K562 (cell line): ENCODE measurements around the gene DDX41. TPM values are rescaled to one million over a fixed set of nuclear protein-coding genes. Genes with fewer than 3 reads are reported as not detected.

Source experiments
- COPS2 ChIP-seq: fragments of 450-650 bp; conservative IDR thresholded peaks from 2 replicates; pipeline ENCODE4 v1.6.1; 2016; ENCODE audit warnings: mild to moderate bottlenecking, moderate library complexity
- DACH1 ChIP-seq: fragments of 450-650 bp; IDR thresholded peaks from 2 replicates; pipeline ENCODE4 v1.6.1; 2018; ENCODE audit not compliant: partially characterized antibody
- DLX4 ChIP-seq: fragments of 250-450 bp; sonication (Bioruptor Pico); IDR thresholded peaks from 2 replicates; pipeline ENCODE4 v1.6.1; 2021; ENCODE audit warnings: mild to moderate bottlenecking
- FOXP1 ChIP-seq: sonication (generic); formaldehyde crosslinking; IDR thresholded peaks from 2 replicates; pipeline ENCODE4 v1.8.0; 2022; ENCODE audit warnings: mild to moderate bottlenecking, missing genetic modification reagents
- GATA2 ChIP-seq: sonication (generic); formaldehyde crosslinking; IDR thresholded peaks from 2 replicates; pipeline ENCODE4 v1.4.0; 2020; ENCODE audit warnings: mild to moderate bottlenecking, missing genetic modification reagents
- NCOA1 ChIP-seq: fragments of 450-650 bp; IDR thresholded peaks from 2 replicates; pipeline ENCODE4 v1.6.1; 2016; ENCODE audit warnings: low read depth
- NR4A1 ChIP-seq, 2 experiments: fragments of 250-450 bp in 1 of 2; fragments of 450-650 bp in 1 of 2; sonication (Bioruptor Pico) in 1 of 2; IDR thresholded peaks; 2 replicates each; pipeline versions ENCODE4 v1.4.0 to v1.6.1; 2016 to 2020; ENCODE audit warnings: mild to moderate bottlenecking in 2 of 2, missing compliant biosample characterization in 1 of 2, missing genetic modification characterization in 1 of 2, moderate library complexity in 1 of 2
- PCBP2 ChIP-seq: fragments of 200-400 bp; formaldehyde crosslinking; IDR thresholded peaks from 2 replicates; pipeline ENCODE4 v1.6.1; 2018; ENCODE audit warnings: low read length, low read depth, mild to moderate bottlenecking, moderate library complexity; ENCODE audit not compliant: poor library complexity, severe bottlenecking
- PRMT5 ChIP-seq: sonication (generic); formaldehyde crosslinking; IDR thresholded peaks from 2 replicates; pipeline ENCODE4 v1.5.0; 2020; ENCODE audit warnings: missing genetic modification reagents
- RUNX1 ChIP-seq: sonication (generic); IDR thresholded peaks from 2 replicates; pipeline ENCODE4 v1.6.1; 2016; ENCODE audit warnings: antibody characterized with exemption, low read depth
- SIRT6 ChIP-seq: IDR thresholded peaks from one replicate; pipeline ENCODE4 v1.6.1; 2012; ENCODE audit warnings: low read depth, mild to moderate bottlenecking, control low read depth, inconsistent platforms, low read length, moderate library complexity
- SPI1 ChIP-seq: IDR thresholded peaks from 2 replicates; pipeline ENCODE4 v1.6.1; 2011; ENCODE audit warnings: low read depth, low read length, control low read depth, borderline replicate concordance
- SUPT5H ChIP-seq: fragments of 450-650 bp; IDR thresholded peaks from 2 replicates; pipeline ENCODE4 v1.6.1; 2016
- YBX1 ChIP-seq: fragments of 450-650 bp; IDR thresholded peaks from 2 replicates; pipeline ENCODE4 v1.7.1; 2016; ENCODE audit warnings: mild to moderate bottlenecking
- ZNF124 ChIP-seq: sonication (generic); formaldehyde crosslinking; IDR thresholded peaks from 2 replicates; pipeline ENCODE4 v1.8.1; 2022; ENCODE audit warnings: missing genetic modification reagents
- ZNF143 ChIP-seq: sonication (generic); formaldehyde crosslinking; IDR thresholded peaks from 2 replicates; pipeline ENCODE4 v1.9.0; 2022; ENCODE audit warnings: mild to moderate bottlenecking, missing genetic modification reagents
- ZNF239 ChIP-seq: fragments of 250-450 bp; sonication (Bioruptor Pico); IDR thresholded peaks from 2 replicates; pipeline ENCODE4 v1.4.0; 2020; ENCODE audit warnings: mild to moderate bottlenecking
- ZNF407 ChIP-seq: fragments of 450-650 bp; IDR thresholded peaks from 2 replicates; pipeline ENCODE4 v1.6.1; 2016; ENCODE audit warnings: low read depth
- ZNF586 ChIP-seq: fragments of 450-650 bp; formaldehyde crosslinking; conservative IDR thresholded peaks from 2 replicates; pipeline ENCODE4 v1.4.0; 2020; ENCODE audit warnings: mild to moderate bottlenecking, moderate library complexity
- ZNF699 ChIP-seq: fragments of 250-450 bp; sonication (Bioruptor Pico); IDR thresholded peaks from 2 replicates; pipeline ENCODE4 v1.8.0; 2021; ENCODE audit warnings: mild to moderate bottlenecking, moderate library complexity; ENCODE audit not compliant: insufficient replicate concordance
- polyA plus RNA-seq, 8 experiments: library from polyadenylated mRNA; depleted of rRNA in 4 of 8; stranded (reverse) in 5 of 8; unstranded in 3 of 8; fragments of >200 nt; fragmentation: Nextera tagmentation in 2 of 8; fragmentation: Illumina TruSeq in 1 of 8; extraction: Ambion mirVana in 2 of 8; extraction: Trizol in 1 of 8; gene quantifications; 2 replicates each; pipeline versions ENCODE4 v1.2.1 to v1.2.3, GENCODE V29; 2011 to 2014; ENCODE audit warnings: inconsistent platforms in 1 of 8, missing spikeins in 1 of 8
- total RNA-seq, 7 experiments: library from RNA; depleted of rRNA in 6 of 7; stranded (reverse); fragments of >200 nt in 6 of 7; fragmentation: Illumina TruSeq in 2 of 7; extraction: Trizol in 2 of 7; gene quantifications; 2 replicates each; pipeline versions ENCODE4 v1.2.1 to v1.2.3, GENCODE V29; 2011 to 2021; ENCODE audit warnings: low replicate concordance in 1 of 7

The DDX41 gene
- total and polyA plus RNA-seq, 9 of the 15 experiments (the other 6 are each of a cell fraction or from before 2014, with no cell fraction given), result 38.2 to 284 (median 116) TPM

- TF ChIP-seq NCOA1 (no peak; the same call in 1 of the 2 replicates), COPS2 (no peak), ZNF699 (no peak), SIRT6 (no peak), SUPT5H (peak; percentile 91), PCBP2 (no peak), ZNF407 (peak; percentile 99), NR4A1 (CRISPR knock-in tag; IDR thresholded peaks at IDR 0.05) (no peak), NR4A1 (tag; IDR thresholded peaks at IDR 0.05) (no peak), DACH1 (peak; percentile 92), RUNX1 (no peak; the same call in 1 of the 2 replicates), ZNF143 (CRISPR knock-in tag) (peak; percentile 77), PRMT5 (CRISPR knock-in tag) (no peak), SPI1 (no peak), GATA2 (CRISPR knock-in tag) (peak; percentile 99), YBX1 (no peak), ZNF586 (CRISPR knock-in tag) (no peak), ZNF124 (CRISPR knock-in tag) (no peak), FOXP1 (CRISPR knock-in tag) (peak; percentile 18; the same call in 1 of the 2 replicates), ZNF239 (no peak), DLX4 (CRISPR knock-in tag) (no peak)
Observed at GRCh38 chr5:177516601-177517568, at the start of gene DDX41 (continued).
